Liver (tissue), 9 donors: Measurements from ENCODE around the gene TRPM2. TPM values are rescaled to one million over a fixed set of nuclear protein-coding genes. Genes with fewer than 3 reads are reported as not detected.
A peak's percentile ranks its signal among the peaks of the same experiment; 100 is the strongest.

Experiments
- DNase-seq: peaks from one replicate; pipeline ENCODE4 v3.0.0-alpha.2; 2017; ENCODE audit warnings: low spot score
- H3K27ac ChIP-seq, 2 donors: one replicate each; pipeline ENCODE4 v1.7.0; 2013; ENCODE audit warnings: inconsistent platforms in 2 of 2, low read length in 2 of 2, control low read depth in 1 of 2, low read depth in 1 of 2, mild to moderate bottlenecking in 1 of 2
- H3K27me3 ChIP-seq, 4 donors: one replicate each; pipeline versions ENCODE4 v1.6.1 to v1.7.0; 2013; ENCODE audit warnings: low read length in 3 of 4, inconsistent platforms in 1 of 4, mild to moderate bottlenecking in 1 of 4, moderate library complexity in 1 of 4; ENCODE audit not compliant: control insufficient read depth in 4 of 4, insufficient read depth in 4 of 4
- H3K36me3 ChIP-seq, 4 donors: one replicate each; pipeline versions ENCODE4 v1.6.1 to v1.7.0; 2013; ENCODE audit warnings: low read length in 3 of 4, mild to moderate bottlenecking in 3 of 4, low read depth in 1 of 4, moderate library complexity in 1 of 4; ENCODE audit not compliant: control insufficient read depth in 4 of 4, insufficient read depth in 3 of 4
- H3K4me1 ChIP-seq, 4 donors: one replicate each; pipeline versions ENCODE4 v1.6.1 to v1.7.0; 2013; ENCODE audit warnings: low read length in 3 of 4, mild to moderate bottlenecking in 3 of 4, moderate library complexity in 1 of 4; ENCODE audit not compliant: control insufficient read depth in 4 of 4, insufficient read depth in 4 of 4
- H3K4me3 ChIP-seq, 3 donors: one replicate each; pipeline versions ENCODE4 v1.6.1 to v1.7.0; 2013; ENCODE audit warnings: low read length in 3 of 3, control low read depth in 1 of 3, low read depth in 1 of 3, mild to moderate bottlenecking in 1 of 3
- H3K9ac ChIP-seq, 2 donors: one replicate each; pipeline ENCODE4 v1.7.0; 2013; ENCODE audit warnings: low read length in 2 of 2, mild to moderate bottlenecking in 2 of 2, moderate library complexity in 2 of 2, control low read depth in 1 of 2, low read depth in 1 of 2
- H3K9me3 ChIP-seq, 4 donors: one replicate each; pipeline versions ENCODE4 v1.6.1 to v1.7.0; 2013; ENCODE audit warnings: low read length in 3 of 4; ENCODE audit not compliant: control insufficient read depth in 4 of 4
- EGR1 ChIP-seq, 2 donors: IDR thresholded peaks; 2 replicates each; pipeline ENCODE4 v1.6.1; 2016 to 2018; ENCODE audit warnings: antibody characterized with exemption in 2 of 2, low read depth in 2 of 2
- GABPA ChIP-seq, 2 donors: IDR thresholded peaks in 1 of 2; conservative IDR thresholded peaks in 1 of 2; 2 replicates each; pipeline ENCODE4 v1.6.1; 2016; ENCODE audit warnings: antibody characterized with exemption in 2 of 2, mild to moderate bottlenecking in 1 of 2, moderate library complexity in 1 of 2
- HNF4G ChIP-seq: IDR thresholded peaks from 2 replicates; pipeline ENCODE4 v1.6.1; 2016; ENCODE audit warnings: antibody characterized with exemption
- JUND ChIP-seq, 2 donors: IDR thresholded peaks; 2 replicates each; pipeline ENCODE4 v1.6.1; 2016; ENCODE audit warnings: antibody characterized with exemption in 2 of 2
- MAX ChIP-seq: IDR thresholded peaks from 2 replicates; pipeline ENCODE4 v1.6.1; 2016; ENCODE audit warnings: antibody characterized with exemption
- NR2F2 ChIP-seq: IDR thresholded peaks from 2 replicates; pipeline ENCODE4 v1.6.1; 2016; ENCODE audit warnings: antibody characterized with exemption
- RAD21 ChIP-seq, 2 donors: IDR thresholded peaks; 2 replicates each; pipeline ENCODE4 v1.6.1; 2016; ENCODE audit warnings: antibody characterized with exemption in 2 of 2, mild to moderate bottlenecking in 2 of 2
- REST ChIP-seq: IDR thresholded peaks from 2 replicates; pipeline ENCODE4 v1.6.1; 2016; ENCODE audit warnings: antibody characterized with exemption, mild to moderate bottlenecking
- RXRA ChIP-seq, 2 donors: IDR thresholded peaks; 2 replicates each; pipeline ENCODE4 v1.6.1; 2017 to 2018; ENCODE audit warnings: antibody characterized with exemption in 2 of 2, mild to moderate bottlenecking in 1 of 2
- SP1 ChIP-seq: IDR thresholded peaks from 2 replicates; pipeline ENCODE4 v1.6.1; 2018; ENCODE audit warnings: antibody characterized with exemption, mild to moderate bottlenecking
- TAF1 ChIP-seq: conservative IDR thresholded peaks from 2 replicates; pipeline ENCODE4 v1.6.1; 2016; ENCODE audit warnings: antibody characterized with exemption, mild to moderate bottlenecking
- WGBS: extraction: QIAGEN DNeasy Blood & Tissue Kit; methylation state at CpG from one replicate; pipeline ENCODE4 v1.1.7; 2013; 5-methylcytosine and 5-hydroxymethylcytosine counted together
- polyA plus RNA-seq, 2 donors: library from polyadenylated mRNA; stranded (reverse) in 1 of 2; unstranded in 1 of 2; fragments of 200-250 nt in 1 of 2; fragments of >200 nt in 1 of 2; fragmentation: Nextera tagmentation in 1 of 2; extraction: Ambion mirVana in 1 of 2; gene quantifications; one replicate each; pipeline versions ENCODE4 v1.2.1 to v1.2.3, GENCODE V29; 2013 to 2015
- total RNA-seq, 2 donors: library from RNA; depleted of rRNA; stranded (reverse); fragments of >200 nt; gene quantifications; one replicate each; pipeline ENCODE4 v1.2.3, GENCODE V29; 2014
- TF ChIP-seq, protein P1 (sequence below): IDR thresholded peaks from 2 replicates; pipeline ENCODE4 v1.6.1; 2016; ENCODE audit warnings: antibody characterized with exemption
- TF ChIP-seq, protein P2 (sequence below): IDR thresholded peaks from 2 replicates; pipeline ENCODE4 v1.6.1; 2016; ENCODE audit warnings: antibody characterized with exemption
- donor health status: healthy.
- donor health status: healthy.
- donor health status: healthy.
- donor health status: healthy.
- donor health status: healthy.

TRPM2 gene
- total and polyA plus RNA-seq, 4 donors = 0.43 to 1.3 (median 0.63) TPM

GRCh38 chr21:44349416-44349846 is 4.0 kb upstream of the TRPM2 start:
- DNase-seq = no peak
- H3K27me3 ChIP-seq = peaks cover 0 to 2% (median 1%) of the 10 kb centered on the region in 4 donors

GRCh38 chr21:44349847-44350772 is 3.3 kb upstream of the TRPM2 start:
- Histone ChIP-seq H3K27me3 (peaks cover 0 to 2% (median 1%) of the 10 kb centered on the region in 4 donors), H3K36me3 (no peaks in the 10 kb centered on the region), H3K4me1 (peaks cover 3 to 26% (median 16%) of the 10 kb centered on the region in 4 donors), H3K9ac (no peak overlapping the region), H3K4me3 (peak overlapping the region in 1 of 3 donors; percentile 10), H3K9me3 (no peaks in the 10 kb centered on the region), H3K27ac (no peak overlapping the region)
- WGBS = 14% methylated on average over 113 of the region's 113 CpGs
- DNase-seq = no peak
- TF ChIP-seq GABPA (IDR thresholded peaks at IDR 0.05 in 1 of 2, conservative IDR thresholded peaks at IDR 0.05 in 1 of 2) (no peak), EGR1 (IDR thresholded peaks at IDR 0.05; ENCODE audit: low read depth in 2 of 2) (no peak), RXRA (IDR thresholded peaks at IDR 0.05) (no peak), JUND (IDR thresholded peaks at IDR 0.05) (no peak), MAX (no peak), TAF1 (no peak), RAD21 (IDR thresholded peaks at IDR 0.05) (no peak), HNF4G (no peak)
- TF ChIP-seq, protein P1, sequence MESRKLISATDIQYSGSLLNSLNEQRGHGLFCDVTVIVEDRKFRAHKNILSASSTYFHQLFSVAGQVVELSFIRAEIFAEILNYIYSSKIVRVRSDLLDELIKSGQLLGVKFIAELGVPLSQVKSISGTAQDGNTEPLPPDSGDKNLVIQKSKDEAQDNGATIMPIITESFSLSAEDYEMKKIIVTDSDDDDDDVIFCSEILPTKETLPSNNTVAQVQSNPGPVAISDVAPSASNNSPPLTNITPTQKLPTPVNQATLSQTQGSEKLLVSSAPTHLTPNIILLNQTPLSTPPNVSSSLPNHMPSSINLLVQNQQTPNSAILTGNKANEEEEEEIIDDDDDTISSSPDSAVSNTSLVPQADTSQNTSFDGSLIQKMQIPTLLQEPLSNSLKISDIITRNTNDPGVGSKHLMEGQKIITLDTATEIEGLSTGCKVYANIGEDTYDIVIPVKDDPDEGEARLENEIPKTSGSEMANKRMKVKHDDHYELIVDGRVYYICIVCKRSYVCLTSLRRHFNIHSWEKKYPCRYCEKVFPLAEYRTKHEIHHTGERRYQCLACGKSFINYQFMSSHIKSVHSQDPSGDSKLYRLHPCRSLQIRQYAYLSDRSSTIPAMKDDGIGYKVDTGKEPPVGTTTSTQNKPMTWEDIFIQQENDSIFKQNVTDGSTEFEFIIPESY = no peak
- TF ChIP-seq, protein P2, sequence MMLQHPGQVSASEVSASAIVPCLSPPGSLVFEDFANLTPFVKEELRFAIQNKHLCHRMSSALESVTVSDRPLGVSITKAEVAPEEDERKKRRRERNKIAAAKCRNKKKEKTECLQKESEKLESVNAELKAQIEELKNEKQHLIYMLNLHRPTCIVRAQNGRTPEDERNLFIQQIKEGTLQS = no peak

More at GRCh38 chr21:44349416-44349846, 4.0 kb upstream of the TRPM2 start:
- H3K4me1 ChIP-seq = peaks cover 3 to 22% (median 16%) of the 10 kb centered on the region in 4 donors
- H3K4me3 ChIP-seq = no peak overlapping the region
- no peaks in the 10 kb centered on the region for H3K36me3 ChIP-seq
- H3K9ac ChIP-seq = no peak overlapping the region
- no peaks in the 10 kb centered on the region for H3K9me3 ChIP-seq
- 79% methylated on average over 12 of the region's 12 CpGs for WGBS
- no peak for TF ChIP-seq JUND (IDR thresholded peaks at IDR 0.05)
- no peak for TF ChIP-seq REST
- TF ChIP-seq TAF1 = no peak
- TF ChIP-seq SP1 = no peak
- TF ChIP-seq NR2F2 = no peak
- H3K27ac ChIP-seq = no peak overlapping the region
